ENCODE measurements around the gene ATP1A3. TPM values are rescaled to one million over a fixed set of nuclear protein-coding genes. Genes with fewer than 3 reads are reported as not detected.
"Not testable (repeated sequence)": the region's sequence is repeated elsewhere in the genome, so short reads cannot be mapped to it uniquely, and the experiment has no call there.

The ATP1A3 gene
- polyA plus RNA-seq, 1 donor from 2014 or later, result 1.2 TPM

GRCh38 chr19:41997851-41998229 is 3.8 kb upstream of the ATP1A3 start:
- Mint-ChIP-seq H3K9me3 (peaks cover 0 to 3% (median 0%) of the 10 kb centered on the region in 3 donors), H3K27me3 (peaks cover 63% of the 10 kb centered on the region), H3K4me3 (peak overlapping the region in 2 of 4 donors; percentile 83 to 88), H3K36me3 (no peaks in the 10 kb centered on the region), H3K27ac (no peak overlapping the region), H3K4me1 (peaks cover 5 to 18% (median 18%) of the 10 kb centered on the region in 3 donors)

GRCh38 chr19:41997121-41997850 is 3.3 kb upstream of the ATP1A3 start:
- peaks cover 62% of the 10 kb centered on the region for H3K27me3 Mint-ChIP-seq
- peaks cover 5 to 19% (median 18%) of the 10 kb centered on the region in 3 donors for H3K4me1 Mint-ChIP-seq
- peaks cover 0 to 3% (median 0%) of the 10 kb centered on the region in 3 donors for H3K9me3 Mint-ChIP-seq
- H3K4me3 Mint-ChIP-seq, result peak overlapping the region in 3 of 4 donors; percentile 37 to 88 (median 83)
- H3K27ac Mint-ChIP-seq, result no peak overlapping the region
- no peaks in the 10 kb centered on the region for H3K36me3 Mint-ChIP-seq

GRCh38 chr19:41995959-41996797 is 2.1 kb upstream of the ATP1A3 start:
- H3K4me3 Mint-ChIP-seq, result peak overlapping the region in 2 of 4 donors; percentile 39 to 82
- no peak overlapping the region for H3K27ac Mint-ChIP-seq
- peaks cover 51% of the 10 kb centered on the region for H3K27me3 Mint-ChIP-seq
- H3K4me1 Mint-ChIP-seq, result peaks cover 0 to 19% (median 18%) of the 10 kb centered on the region in 3 donors
- peaks cover 0 to 3% (median 0%) of the 10 kb centered on the region in 3 donors for H3K9me3 Mint-ChIP-seq
- H3K36me3 Mint-ChIP-seq, result no peaks in the 10 kb centered on the region

- Mint-ChIP-seq H3K36me3 (no peaks in the 10 kb centered on the region), H3K4me3 (peak overlapping the region; percentile 33 to 76 (median 66)), H3K27ac (peak overlapping the region in 1 of 3 donors; percentile 69), H3K9me3 (peaks cover 0 to 3% (median 0%) of the 10 kb centered on the region in 3 donors), H3K4me1 (peaks cover 0 to 19% (median 18%) of the 10 kb centered on the region in 3 donors), H3K27me3 (peaks cover 44% of the 10 kb centered on the region)
Observed at GRCh38 chr19:41994994-41995958, 1.2 kb upstream of the ATP1A3 start.

GRCh38 chr19:41994521-41994971 is 516 bp upstream of the ATP1A3 start:
- peaks cover 0 to 19% (median 12%) of the 10 kb centered on the region in 3 donors for H3K4me1 Mint-ChIP-seq
- H3K27ac Mint-ChIP-seq, result no peak overlapping the region

DNA sequence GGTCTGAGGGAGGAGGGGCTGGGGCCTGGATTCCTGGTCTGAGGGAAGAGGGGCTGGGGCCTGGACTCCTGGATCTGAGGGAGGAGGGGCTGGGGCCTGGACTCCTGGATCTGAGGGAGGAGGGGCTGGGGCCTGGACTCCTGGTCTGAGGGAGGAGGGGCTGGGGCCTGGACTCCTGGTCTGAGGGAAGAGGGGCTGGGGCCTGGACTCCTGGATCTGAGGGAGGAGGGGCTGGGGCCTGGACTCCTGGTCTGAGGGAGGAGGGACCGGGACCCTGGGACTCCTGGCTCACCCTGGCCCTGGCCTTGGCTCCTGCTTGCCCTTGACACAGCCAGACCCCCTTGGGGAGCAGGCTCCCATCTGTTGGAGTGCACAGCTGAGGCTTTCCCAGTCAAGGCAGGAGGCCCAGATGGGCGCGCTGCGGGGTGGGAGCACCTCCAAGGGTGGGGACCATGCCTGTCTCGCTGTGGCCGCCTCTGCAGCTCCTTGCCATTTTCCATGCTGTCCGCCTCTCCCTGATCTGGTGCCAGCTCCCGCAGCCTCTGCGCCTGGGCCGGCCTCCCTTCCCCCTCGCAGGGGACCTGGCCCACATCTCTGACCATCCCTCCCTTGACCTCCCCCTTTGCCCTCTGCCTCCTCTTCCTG is 2.0 kb downstream of the ATP1A3 start:
- H3K27ac Mint-ChIP-seq, result not testable (repeated sequence)
- peaks cover 22% of the 10 kb centered on the region for H3K27me3 Mint-ChIP-seq

More at GRCh38 chr19:41994521-41994971, 516 bp upstream of the ATP1A3 start:
- Mint-ChIP-seq H3K36me3 (no peaks in the 10 kb centered on the region), H3K9me3 (peaks cover 0 to 3% (median 0%) of the 10 kb centered on the region in 3 donors), H3K27me3 (peaks cover 37% of the 10 kb centered on the region), H3K4me3 (peak overlapping the region; percentile 63 to 76 (median 67))

DNA sequence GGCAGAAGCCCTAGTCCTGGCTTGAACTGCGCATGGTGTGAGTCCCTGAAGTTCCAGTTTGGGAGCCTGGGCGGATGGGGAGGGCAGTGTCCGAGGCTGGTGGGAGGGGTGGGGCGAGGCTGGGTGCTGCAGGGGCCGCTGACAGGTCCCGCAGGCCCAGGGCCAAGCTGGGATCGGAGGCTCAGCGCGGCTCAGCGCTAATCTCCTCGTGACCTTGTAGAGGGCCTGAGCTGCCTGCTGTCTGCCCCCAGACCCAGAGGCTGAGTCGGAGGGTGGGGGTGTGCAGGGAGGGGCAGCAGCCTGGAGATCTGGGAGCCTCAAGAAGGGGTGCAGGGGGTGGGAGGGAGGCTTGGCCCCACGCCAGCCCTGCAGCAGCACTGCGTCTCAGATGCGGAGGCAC is 3.0 kb downstream of the ATP1A3 start:
- no peak overlapping the region for H3K27ac Mint-ChIP-seq
- H3K27me3 Mint-ChIP-seq, result peaks cover 13% of the 10 kb centered on the region
- H3K9me3 Mint-ChIP-seq, result peaks cover 0 to 3% (median 0%) of the 10 kb centered on the region in 3 donors
- no peak overlapping the region for H3K4me3 Mint-ChIP-seq
- H3K4me1 Mint-ChIP-seq, result peaks cover 0 to 15% (median 6%) of the 10 kb centered on the region in 3 donors
- H3K36me3 Mint-ChIP-seq, result no peaks in the 10 kb centered on the region

More for the DNA sequence above, 2.0 kb downstream of the ATP1A3 start:
- not testable (repeated sequence) for H3K36me3 Mint-ChIP-seq, H3K9me3 Mint-ChIP-seq
- peak overlapping the region in 1 of 4 donors; percentile 62 for H3K4me3 Mint-ChIP-seq
- peaks cover 0 to 16% (median 6%) of the 10 kb centered on the region in 3 donors for H3K4me1 Mint-ChIP-seq

DNA sequence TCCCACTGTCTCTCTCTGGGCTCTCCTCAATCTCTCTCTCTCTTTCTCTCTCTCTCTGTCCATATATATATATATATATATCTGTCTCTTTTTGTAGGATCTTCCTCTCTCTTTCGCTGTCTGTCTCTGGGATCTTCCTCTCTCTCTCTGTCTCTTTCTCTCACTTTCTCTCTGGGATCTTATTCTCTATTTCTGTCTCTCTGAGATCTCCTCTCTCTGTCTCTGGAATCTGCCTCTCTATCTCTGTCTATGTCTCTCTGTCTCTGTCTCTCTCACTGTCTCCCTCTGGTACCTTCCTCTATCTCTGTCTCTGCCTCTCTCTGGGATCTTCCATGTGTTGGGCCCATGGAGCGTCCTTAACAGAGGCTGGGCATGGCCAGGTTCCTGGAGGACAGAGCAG is 3.4 kb downstream of the ATP1A3 start:
- Mint-ChIP-seq H3K4me3 (no peak overlapping the region), H3K27me3 (peaks cover 10% of the 10 kb centered on the region), H3K36me3 (no peaks in the 10 kb centered on the region), H3K27ac (no peak overlapping the region), H3K4me1 (peaks cover 0 to 14% (median 6%) of the 10 kb centered on the region in 3 donors), H3K9me3 (peaks cover 0 to 3% (median 0%) of the 10 kb centered on the region in 3 donors)

DNA sequence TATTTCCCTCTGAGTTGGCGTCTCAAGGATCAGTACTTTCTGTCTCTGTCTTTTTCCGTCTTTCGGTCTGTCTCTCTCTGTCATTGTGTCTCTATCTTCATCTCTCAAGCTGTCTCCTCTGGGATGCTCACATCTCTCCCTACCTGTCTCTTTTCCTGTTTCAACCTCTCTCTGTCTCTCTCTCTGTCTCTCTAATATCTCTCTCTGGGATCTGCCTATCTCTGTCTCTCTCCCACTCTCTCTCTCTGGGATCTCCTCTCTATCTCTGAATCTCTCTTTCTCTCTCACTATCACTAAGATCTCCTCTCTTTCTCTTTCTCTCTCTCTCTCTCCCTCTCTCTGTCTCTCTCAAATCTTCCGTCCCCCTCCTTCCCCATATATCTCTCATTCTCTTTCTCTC is 4.0 kb downstream of the ATP1A3 start:
- Mint-ChIP-seq H3K27ac (no peak overlapping the region), H3K9me3 (no peaks in the 10 kb centered on the region), H3K4me1 (peaks cover 0 to 9% (median 5%) of the 10 kb centered on the region in 3 donors), H3K36me3 (no peaks in the 10 kb centered on the region), H3K4me3 (no peak overlapping the region), H3K27me3 (peaks cover 6% of the 10 kb centered on the region)

GRCh38 chr19:41988947-41989346 is 5.1 kb downstream of the ATP1A3 start:
- no peaks in the 10 kb centered on the region for H3K36me3 Mint-ChIP-seq
- H3K27me3 Mint-ChIP-seq, result no peaks in the 10 kb centered on the region
- H3K4me3 Mint-ChIP-seq, result no peak overlapping the region
- H3K27ac Mint-ChIP-seq, result no peak overlapping the region
- peaks cover 0 to 6% (median 3%) of the 10 kb centered on the region in 3 donors for H3K4me1 Mint-ChIP-seq
- no peaks in the 10 kb centered on the region for H3K9me3 Mint-ChIP-seq

- no peaks in the 10 kb centered on the region for H3K4me1 Mint-ChIP-seq
- H3K9me3 Mint-ChIP-seq, result no peaks in the 10 kb centered on the region
- peak overlapping the region in 2 of 3 donors; percentile 2 to 13 for H3K27ac Mint-ChIP-seq
- H3K4me3 Mint-ChIP-seq, result no peak overlapping the region
- no peaks in the 10 kb centered on the region for H3K27me3 Mint-ChIP-seq
- H3K36me3 Mint-ChIP-seq, result no peaks in the 10 kb centered on the region
Observed at GRCh38 chr19:41987141-41987860, 6.7 kb downstream of the ATP1A3 start.

- no peak overlapping the region for H3K27ac Mint-ChIP-seq
- no peaks in the 10 kb centered on the region for H3K9me3 Mint-ChIP-seq
- no peaks in the 10 kb centered on the region for H3K4me1 Mint-ChIP-seq
- no peak overlapping the region for H3K4me3 Mint-ChIP-seq
- no peaks in the 10 kb centered on the region for H3K36me3 Mint-ChIP-seq
- H3K27me3 Mint-ChIP-seq, result no peaks in the 10 kb centered on the region
Observed at GRCh38 chr19:41984961-41985360, 9.1 kb downstream of the ATP1A3 start.

DNA sequence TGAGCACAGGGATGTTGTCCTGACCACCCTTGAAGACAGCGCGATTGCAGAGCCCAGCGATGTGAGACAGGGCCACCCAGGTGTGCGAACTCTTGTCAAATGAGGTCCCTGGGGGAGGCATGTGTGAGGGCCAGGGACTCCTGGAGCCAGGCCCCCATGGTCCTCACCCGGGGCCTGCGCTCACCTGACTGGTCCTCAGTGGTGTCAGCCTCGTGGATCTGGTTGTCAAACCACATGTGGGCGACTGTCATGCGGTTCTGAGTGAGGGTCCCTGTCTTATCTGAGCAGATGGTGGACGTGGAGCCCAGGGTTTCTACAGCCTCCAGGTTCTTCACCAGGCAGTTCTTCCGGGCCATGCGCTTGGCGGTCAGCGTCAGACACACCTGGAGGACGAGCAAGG is 12.3 kb downstream of the ATP1A3 start:
- no peaks in the 10 kb centered on the region for H3K36me3 Mint-ChIP-seq
- H3K4me1 Mint-ChIP-seq, result no peaks in the 10 kb centered on the region
- H3K27me3 Mint-ChIP-seq, result no peaks in the 10 kb centered on the region
- H3K4me3 Mint-ChIP-seq, result no peak overlapping the region
- H3K27ac Mint-ChIP-seq, result no peak overlapping the region
- no peaks in the 10 kb centered on the region for H3K9me3 Mint-ChIP-seq
